Activated T-helper 1 cell treated with Interleukin-2 at 50 U/mL for 16 hours (primary cell): ENCODE measurements around the gene RGMA.

ENCODE experiments used
- DNase-seq: peaks from one replicate; pipeline ENCODE4 v3.0.0-alpha.2; 2020; ENCODE audit warnings: low read depth

Gene RGMA

DNA sequence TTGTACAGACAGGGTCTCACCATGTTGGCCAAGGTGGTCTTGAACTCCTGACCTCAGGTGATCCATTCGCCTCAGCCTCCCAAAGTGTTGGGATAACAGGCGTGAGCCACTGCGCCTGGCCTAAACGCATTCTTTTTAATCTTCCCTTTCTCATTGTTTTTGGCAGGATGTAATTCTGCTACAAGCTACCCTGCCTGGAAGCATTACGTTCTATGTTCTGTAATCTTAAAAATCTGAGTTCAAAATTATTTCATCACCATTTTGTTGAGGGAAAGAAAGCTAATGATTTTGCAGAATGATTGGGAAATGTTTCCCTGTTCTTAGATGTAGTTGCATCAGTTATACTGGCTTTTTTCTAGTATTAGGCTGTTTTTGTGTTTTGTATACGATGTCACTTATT lies 71.5 kb downstream of the RGMA start:
- DNase-seq, result no peak

DNA sequence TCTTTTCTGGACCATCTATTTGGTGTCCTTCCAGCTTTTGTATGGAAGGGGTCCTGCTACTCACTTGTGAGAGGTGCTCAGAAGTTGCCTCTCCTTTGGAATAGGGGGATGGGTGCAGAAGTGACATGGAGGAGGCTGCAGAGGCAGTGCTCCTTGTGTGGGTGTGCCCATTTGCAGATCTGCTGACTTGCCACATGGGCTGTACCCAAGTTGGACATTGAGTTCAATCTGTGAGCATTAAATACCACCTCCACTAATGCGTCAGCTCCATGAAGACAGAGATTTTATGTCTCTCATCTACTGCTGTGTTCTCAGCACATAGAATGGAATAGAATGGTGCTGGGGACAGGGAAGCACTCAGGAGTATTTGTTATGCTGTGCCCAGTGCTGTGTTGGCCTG lies 76.2 kb downstream of the RGMA start:
- no peak for DNase-seq

DNA sequence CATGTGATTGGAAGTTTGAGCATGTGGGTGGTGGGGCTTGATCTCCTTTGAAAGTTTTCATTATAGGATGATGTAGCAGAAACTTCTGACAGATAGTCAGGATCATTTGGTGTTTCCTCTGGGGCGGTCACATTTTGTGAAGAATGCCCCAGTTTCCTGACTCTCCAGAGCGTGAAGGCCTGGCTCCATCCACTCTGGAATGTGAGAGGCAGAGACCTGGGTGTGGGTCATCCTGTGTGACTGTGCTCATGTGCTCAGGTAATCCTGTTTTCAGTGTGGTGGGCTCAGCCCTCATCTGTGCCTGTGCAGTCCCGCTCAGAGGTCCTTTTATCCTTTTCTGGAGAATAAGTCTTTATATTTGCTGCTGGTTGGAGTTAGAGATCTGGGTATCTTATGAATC lies 81.0 kb downstream of the RGMA start:
- DNase-seq, result no peak

DNA sequence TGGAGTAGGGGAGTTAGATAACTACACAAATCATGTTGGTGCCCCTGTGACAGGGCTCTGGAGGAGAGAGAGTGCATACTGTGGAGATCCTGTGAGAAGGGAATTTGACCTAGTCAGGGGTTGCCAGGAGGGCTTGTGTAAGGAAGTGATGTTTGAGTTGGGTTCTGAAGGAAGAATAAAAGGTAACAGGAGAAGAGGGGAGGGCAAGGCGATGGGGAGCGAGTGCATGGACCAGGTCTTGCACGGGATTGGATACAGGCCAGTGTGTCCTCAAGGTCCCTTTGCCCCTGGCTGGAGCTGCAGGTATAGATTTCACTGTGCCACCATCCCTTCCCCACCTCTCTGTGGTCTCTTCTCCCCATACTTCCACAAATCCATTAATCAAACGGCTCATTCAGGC lies 83.9 kb downstream of the RGMA start:
- no peak for DNase-seq

DNA sequence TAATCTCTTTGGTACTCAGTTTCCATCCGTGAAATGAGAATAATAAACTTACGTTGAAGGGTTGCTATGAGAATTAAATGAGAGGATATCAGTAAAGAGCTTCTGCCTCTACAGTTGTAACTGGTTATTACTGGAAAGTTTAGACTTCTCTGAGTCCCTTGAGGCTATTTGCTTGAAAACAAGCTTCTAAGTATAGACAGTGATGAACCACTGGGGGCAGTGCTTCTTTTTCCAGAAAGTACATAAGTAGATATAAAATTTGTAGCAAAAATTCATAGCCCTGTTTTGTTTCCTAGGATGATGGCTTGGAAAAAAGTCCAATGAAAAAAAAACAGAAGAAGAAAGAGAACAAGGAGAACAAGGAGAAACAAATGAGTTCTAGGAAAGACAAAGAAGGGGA lies 87.1 kb downstream of the RGMA start:
- no peak for DNase-seq

DNA sequence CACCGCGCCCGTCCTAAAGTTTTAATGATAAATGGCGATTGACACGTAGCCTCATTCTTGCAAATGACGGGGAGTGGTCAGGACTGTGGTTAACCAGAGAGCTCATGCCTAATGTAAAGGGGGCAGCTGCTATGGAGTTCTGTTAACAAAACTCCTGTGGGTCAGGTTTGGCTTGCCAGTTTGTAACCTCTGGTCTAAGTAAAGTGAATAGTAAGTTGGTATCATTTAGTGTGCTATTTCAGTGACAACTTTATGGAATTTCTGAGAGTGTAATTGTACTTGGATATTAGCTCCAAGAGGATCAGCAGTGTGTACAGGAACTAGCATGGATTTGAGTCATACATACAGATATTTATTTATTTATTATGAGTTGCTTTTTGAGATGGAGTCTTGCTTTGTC lies 87.9 kb downstream of the RGMA start:
- no peak for DNase-seq

DNA sequence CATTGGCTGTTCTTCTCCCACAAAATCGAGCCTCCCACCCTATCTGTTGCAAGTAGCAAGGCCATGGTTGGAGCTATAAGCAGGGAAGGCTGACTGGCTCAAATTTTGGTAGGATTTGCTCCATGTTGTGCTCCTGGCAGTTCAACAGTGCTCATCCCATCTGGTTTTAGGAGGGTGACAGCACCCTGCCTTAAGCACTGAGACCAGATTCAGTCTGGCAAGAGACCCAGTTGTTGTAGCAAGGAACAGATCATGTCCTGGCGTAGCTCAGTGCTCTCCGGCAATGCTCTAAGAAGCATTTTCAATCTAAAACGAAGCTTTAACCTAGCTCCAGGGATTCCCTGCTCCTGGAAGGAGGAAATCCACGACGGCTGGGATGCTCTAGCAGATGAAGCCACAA lies 91.2 kb downstream of the RGMA start:
- no peak for DNase-seq

DNA sequence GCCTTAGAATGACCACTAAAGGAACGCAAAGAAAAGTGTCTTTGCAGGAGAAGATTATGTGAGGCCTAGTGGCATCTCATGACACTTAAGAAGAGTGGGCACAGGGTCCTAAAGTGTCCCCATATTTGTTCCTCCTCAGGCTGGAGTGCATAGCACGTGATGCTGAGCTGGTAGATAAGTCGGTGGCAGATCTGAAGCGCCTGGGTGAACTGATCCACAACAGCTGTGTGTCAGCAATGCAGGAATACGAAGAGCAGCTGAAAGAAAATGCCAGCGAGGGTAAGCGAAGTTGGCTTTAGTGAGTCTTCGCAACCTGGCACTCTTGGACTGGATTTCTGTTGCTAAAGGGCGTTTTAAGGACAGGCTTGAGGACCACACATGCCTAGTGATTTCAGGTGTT lies 96.3 kb downstream of the RGMA start:
- no peak for DNase-seq

DNA sequence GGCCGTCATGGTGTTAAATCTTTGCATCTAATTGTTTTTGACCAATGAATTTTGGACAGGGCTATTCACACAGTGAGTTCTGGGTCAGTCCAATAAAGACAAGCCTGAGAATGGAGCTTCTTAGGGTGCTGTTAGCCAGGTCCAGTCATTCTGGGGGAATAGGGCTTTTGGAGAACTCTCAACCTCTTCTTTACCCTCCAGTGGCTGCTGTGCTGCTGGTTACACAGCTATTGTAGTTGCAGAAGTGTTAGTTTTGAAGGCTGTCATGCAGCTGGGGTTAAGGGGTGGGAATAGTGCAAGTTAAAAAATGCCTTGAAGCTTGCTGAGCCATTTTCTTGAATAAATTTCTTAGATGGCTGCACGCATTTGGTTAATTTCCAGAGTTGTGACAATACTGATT lies 99.0 kb downstream of the RGMA start:
- no peak for DNase-seq

DNA sequence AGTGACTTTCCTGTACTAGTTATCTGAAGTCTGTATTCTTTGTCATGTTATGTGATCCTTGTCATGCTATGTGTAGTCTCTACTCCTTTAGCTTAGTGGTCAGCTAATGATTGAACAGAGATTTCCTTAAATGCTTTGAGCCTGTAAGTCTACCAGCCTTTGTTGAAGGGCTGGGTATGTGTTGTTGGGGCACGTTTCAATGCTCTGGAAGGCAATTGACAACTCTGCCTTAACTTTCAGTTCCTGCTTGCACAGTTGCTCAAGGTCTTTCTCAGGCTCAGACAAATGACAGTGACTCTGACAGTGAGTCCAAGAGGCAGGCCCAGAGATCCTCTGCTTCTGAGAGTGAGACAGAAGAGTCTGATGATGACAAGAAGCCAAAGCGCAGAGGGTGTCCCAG lies 99.5 kb downstream of the RGMA start:
- DNase-seq, result no peak
